ENCODE results near the gene NEK9. TPM values are rescaled to one million over a fixed set of nuclear protein-coding genes. Genes with fewer than 3 reads are reported as not detected.

The NEK9 gene
- total RNA-seq = 100 to 1,000 TPM in 2 of 4 donors, 10 to 100 TPM in 2; 76.1 to 109 (median 94.4) TPM

GRCh38 chr14:75126679-75127473 is at the start of gene NEK9:
NEK9 (minus strand) TSS chr14:75127048; CDS start chr14:75126921, 127 bp downstream.
- Histone ChIP-seq H3K36me3 (peaks cover 0 to 17% (median 0%) of the 10 kb centered on the region in 3 donors), H3K27ac (peak within 1 kb of the TSS; percentile 82 to 95 (median 92)), H3K27me3 (no peaks in the 10 kb centered on the region), H3K9me3 (no peaks in the 10 kb centered on the region), H3K4me3 (peak within 1 kb of the TSS; percentile 64 to 89 (median 74)), H3K4me1 (peaks cover 4 to 60% (median 17%) of the 10 kb centered on the region in 4 donors)
- TF ChIP-seq CTCF (IDR thresholded peaks at IDR 0.05) (peak in 2 of 5 experiments; percentile 15 to 30), POLR2A (IDR thresholded peaks at IDR 0.05) (peak; percentile 76 to 80), EP300 (IDR thresholded peaks at IDR 0.05) (peak; percentile 57 to 95)
- WGBS, 2 donors = 0% methylated on average over 55 to 66 of the region's 76 CpGs
- peak; percentile 77 to 91 for DNase-seq (ENCODE audit: low spot score in 2 of 2)

- H3K36me3 ChIP-seq = no peaks in the 10 kb centered on the region
- H3K4me1 ChIP-seq = peaks cover 0 to 47% (median 22%) of the 10 kb centered on the region in 4 donors
- no peaks in the 10 kb centered on the region for H3K9me3 ChIP-seq
- TF ChIP-seq CTCF (IDR thresholded peaks at IDR 0.05) = peak in 2 of 5 experiments; percentile 14 to 26
- peak; percentile 90 to 96 for TF ChIP-seq POLR2A (IDR thresholded peaks at IDR 0.05)
- peak in 1 of 2 donors; percentile 95 for TF ChIP-seq EP300 (IDR thresholded peaks at IDR 0.05)
- H3K4me3 ChIP-seq = peak within 1 kb of the TSS; percentile 59 to 95 (median 69)
- H3K27me3 ChIP-seq = no peaks in the 10 kb centered on the region
- peak; percentile 82 to 89 for DNase-seq (ENCODE audit: low spot score in 2 of 2)
- peak within 1 kb of the TSS; percentile 81 to 100 (median 96) for H3K27ac ChIP-seq
- 0 to 1% methylated on average over 48 to 49 of the region's 49 CpGs for WGBS, 2 donors
Measured at GRCh38 chr14:75176142-75176820, 49.4 kb upstream of the NEK9 start, which contains the start of gene TMED10. TMED10 (minus strand) TSS chr14:75176612; CDS start chr14:75176579, 33 bp downstream.

- WGBS, 2 donors = 7 to 8% methylated on average over 10 of the region's 10 CpGs
- Histone ChIP-seq H3K36me3 (no peaks in the 10 kb centered on the region), H3K4me1 (peaks cover 0 to 53% (median 20%) of the 10 kb centered on the region in 4 donors), H3K9me3 (no peaks in the 10 kb centered on the region), H3K4me3 (peak overlapping the region; percentile 59 to 95 (median 69)), H3K27me3 (no peaks in the 10 kb centered on the region), H3K27ac (peak overlapping the region; percentile 81 to 100 (median 96))
- TF ChIP-seq EP300 (IDR thresholded peaks at IDR 0.05) = no peak
- TF ChIP-seq CTCF (IDR thresholded peaks at IDR 0.05) = no peak
- TF ChIP-seq POLR2A (IDR thresholded peaks at IDR 0.05) = no peak
- no peak for DNase-seq (ENCODE audit: low spot score in 2 of 2)
Measured at GRCh38 chr14:75175677-75176141, 48.9 kb upstream of the NEK9 start.

GRCh38 chr14:75174066-75174465 is 47.2 kb upstream of the NEK9 start:
- DNase-seq (ENCODE audit: low spot score in 2 of 2) = no peak
- Histone ChIP-seq H3K9me3 (no peaks in the 10 kb centered on the region), H3K4me3 (peak overlapping the region in 3 of 4 donors; percentile 1 to 95 (median 65)), H3K4me1 (peaks cover 0 to 69% (median 28%) of the 10 kb centered on the region in 4 donors), H3K27ac (peak overlapping the region; percentile 81 to 100 (median 96)), H3K27me3 (no peaks in the 10 kb centered on the region), H3K36me3 (no peaks in the 10 kb centered on the region)
- TF ChIP-seq POLR2A (IDR thresholded peaks at IDR 0.05) = no peak
- no peak for TF ChIP-seq CTCF (IDR thresholded peaks at IDR 0.05)
- no peak for TF ChIP-seq EP300 (IDR thresholded peaks at IDR 0.05)
- 33 to 35% methylated on average over 2 of the region's 2 CpGs for WGBS, 2 donors
